ENCODE results near the gene PTPRN.

DNA sequence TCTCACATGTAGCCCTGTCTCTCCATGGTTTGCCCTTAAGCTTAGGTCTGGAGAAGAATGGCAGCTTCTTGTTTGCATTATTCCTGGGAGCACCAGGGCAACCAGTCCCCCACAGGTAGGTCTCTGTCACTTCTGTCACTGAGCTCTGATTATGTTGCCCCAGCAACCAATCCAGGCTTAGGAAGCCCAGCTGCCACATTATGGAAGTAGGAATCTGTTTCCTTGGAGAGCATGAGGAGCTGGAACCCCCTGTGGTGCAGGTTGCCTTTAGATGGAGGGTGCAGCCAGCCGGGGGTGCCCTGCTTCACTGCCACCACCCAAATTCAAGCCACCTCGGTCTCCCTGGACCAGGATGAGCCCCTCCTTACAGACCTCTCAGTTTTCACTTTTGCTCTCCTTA lies 18.5 kb upstream of the PTPRN start:
- TF ChIP-seq, protein P1, sequence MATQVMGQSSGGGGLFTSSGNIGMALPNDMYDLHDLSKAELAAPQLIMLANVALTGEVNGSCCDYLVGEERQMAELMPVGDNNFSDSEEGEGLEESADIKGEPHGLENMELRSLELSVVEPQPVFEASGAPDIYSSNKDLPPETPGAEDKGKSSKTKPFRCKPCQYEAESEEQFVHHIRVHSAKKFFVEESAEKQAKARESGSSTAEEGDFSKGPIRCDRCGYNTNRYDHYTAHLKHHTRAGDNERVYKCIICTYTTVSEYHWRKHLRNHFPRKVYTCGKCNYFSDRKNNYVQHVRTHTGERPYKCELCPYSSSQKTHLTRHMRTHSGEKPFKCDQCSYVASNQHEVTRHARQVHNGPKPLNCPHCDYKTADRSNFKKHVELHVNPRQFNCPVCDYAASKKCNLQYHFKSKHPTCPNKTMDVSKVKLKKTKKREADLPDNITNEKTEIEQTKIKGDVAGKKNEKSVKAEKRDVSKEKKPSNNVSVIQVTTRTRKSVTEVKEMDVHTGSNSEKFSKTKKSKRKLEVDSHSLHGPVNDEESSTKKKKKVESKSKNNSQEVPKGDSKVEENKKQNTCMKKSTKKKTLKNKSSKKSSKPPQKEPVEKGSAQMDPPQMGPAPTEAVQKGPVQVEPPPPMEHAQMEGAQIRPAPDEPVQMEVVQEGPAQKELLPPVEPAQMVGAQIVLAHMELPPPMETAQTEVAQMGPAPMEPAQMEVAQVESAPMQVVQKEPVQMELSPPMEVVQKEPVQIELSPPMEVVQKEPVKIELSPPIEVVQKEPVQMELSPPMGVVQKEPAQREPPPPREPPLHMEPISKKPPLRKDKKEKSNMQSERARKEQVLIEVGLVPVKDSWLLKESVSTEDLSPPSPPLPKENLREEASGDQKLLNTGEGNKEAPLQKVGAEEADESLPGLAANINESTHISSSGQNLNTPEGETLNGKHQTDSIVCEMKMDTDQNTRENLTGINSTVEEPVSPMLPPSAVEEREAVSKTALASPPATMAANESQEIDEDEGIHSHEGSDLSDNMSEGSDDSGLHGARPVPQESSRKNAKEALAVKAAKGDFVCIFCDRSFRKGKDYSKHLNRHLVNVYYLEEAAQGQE (IDR thresholded peaks at IDR 0.05; ENCODE audit: unreplicated experiment): no peak
- TF ChIP-seq, protein P2, sequence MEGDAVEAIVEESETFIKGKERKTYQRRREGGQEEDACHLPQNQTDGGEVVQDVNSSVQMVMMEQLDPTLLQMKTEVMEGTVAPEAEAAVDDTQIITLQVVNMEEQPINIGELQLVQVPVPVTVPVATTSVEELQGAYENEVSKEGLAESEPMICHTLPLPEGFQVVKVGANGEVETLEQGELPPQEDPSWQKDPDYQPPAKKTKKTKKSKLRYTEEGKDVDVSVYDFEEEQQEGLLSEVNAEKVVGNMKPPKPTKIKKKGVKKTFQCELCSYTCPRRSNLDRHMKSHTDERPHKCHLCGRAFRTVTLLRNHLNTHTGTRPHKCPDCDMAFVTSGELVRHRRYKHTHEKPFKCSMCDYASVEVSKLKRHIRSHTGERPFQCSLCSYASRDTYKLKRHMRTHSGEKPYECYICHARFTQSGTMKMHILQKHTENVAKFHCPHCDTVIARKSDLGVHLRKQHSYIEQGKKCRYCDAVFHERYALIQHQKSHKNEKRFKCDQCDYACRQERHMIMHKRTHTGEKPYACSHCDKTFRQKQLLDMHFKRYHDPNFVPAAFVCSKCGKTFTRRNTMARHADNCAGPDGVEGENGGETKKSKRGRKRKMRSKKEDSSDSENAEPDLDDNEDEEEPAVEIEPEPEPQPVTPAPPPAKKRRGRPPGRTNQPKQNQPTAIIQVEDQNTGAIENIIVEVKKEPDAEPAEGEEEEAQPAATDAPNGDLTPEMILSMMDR (conservative IDR thresholded peaks at IDR 0.05; ENCODE audit: low read depth in 2 of 2): no peak
- TF ChIP-seq, protein P3, sequence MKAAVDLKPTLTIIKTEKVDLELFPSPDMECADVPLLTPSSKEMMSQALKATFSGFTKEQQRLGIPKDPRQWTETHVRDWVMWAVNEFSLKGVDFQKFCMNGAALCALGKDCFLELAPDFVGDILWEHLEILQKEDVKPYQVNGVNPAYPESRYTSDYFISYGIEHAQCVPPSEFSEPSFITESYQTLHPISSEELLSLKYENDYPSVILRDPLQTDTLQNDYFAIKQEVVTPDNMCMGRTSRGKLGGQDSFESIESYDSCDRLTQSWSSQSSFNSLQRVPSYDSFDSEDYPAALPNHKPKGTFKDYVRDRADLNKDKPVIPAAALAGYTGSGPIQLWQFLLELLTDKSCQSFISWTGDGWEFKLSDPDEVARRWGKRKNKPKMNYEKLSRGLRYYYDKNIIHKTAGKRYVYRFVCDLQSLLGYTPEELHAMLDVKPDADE (IDR thresholded peaks at IDR 0.05): no peak
- no peak for TF ChIP-seq EZH2phosphoT487 (IDR thresholded peaks at IDR 0.05; ENCODE audit: unreplicated experiment)
- TF ChIP-seq EZH2 (IDR thresholded peaks at IDR 0.05; ENCODE audit: low read depth, unreplicated experiment): no peak
- TF ChIP-seq POLR2AphosphoS5 (IDR thresholded peaks at IDR 0.05; ENCODE audit: low read depth): no peak

All from GM23338 (cell line).